ENCODE measurements around the gene PLCG2. TPM values are rescaled to one million over a fixed set of nuclear protein-coding genes. Genes with fewer than 3 reads are reported as not detected.

Gene PLCG2
- total RNA-seq, 1 donor from 2014 or later, result 12.4 TPM

DNA sequence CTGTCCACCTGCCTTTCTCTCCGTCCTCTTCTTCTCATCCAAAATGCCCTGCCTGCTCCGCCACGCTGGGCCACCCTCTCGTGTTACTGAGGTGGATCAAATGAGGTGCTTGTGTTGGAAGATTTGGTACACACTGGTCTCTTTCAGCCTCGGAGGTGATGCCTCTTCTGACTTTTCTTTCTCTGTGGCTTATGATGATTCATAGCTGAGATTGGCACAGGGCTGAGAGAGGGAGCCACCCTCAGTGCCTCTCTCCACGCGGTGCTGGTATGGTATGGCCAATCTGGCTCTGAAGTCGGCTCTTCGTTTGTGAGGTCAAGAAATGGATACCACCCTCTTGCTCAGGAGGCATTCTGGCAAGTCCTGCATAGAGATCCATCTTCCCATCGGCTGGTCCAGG, 82.4 kb downstream of the PLCG2 start:
- Mint-ChIP-seq H3K4me3 (no peak overlapping the region), H3K36me3 (no peaks in the 10 kb centered on the region), H3K27ac (no peak overlapping the region), H3K4me1 (ENCODE audit: unreplicated experiment) (peaks cover 13% of the 10 kb centered on the region), H3K27me3 (peaks cover 3% of the 10 kb centered on the region), H3K9me3 (no peaks in the 10 kb centered on the region)
- no peak for DNase-seq (ENCODE audit: extremely low spot score, unreplicated experiment)
- no peak for TF ChIP-seq CTCF (conservative IDR thresholded peaks at IDR 0.05)

GRCh38 chr16:81861915-81862314, 82.8 kb downstream of the PLCG2 start:
- Mint-ChIP-seq H3K4me3 (no peak overlapping the region), H3K27ac (no peak overlapping the region)

GRCh38 chr16:81863630-81864352, 84.7 kb downstream of the PLCG2 start:
- Mint-ChIP-seq H3K27me3 (peaks cover 3% of the 10 kb centered on the region), H3K4me3 (no peak overlapping the region), H3K36me3 (no peaks in the 10 kb centered on the region), H3K4me1 (ENCODE audit: unreplicated experiment) (peaks cover 13% of the 10 kb centered on the region), H3K27ac (peak overlapping the region; percentile 50), H3K9me3 (no peaks in the 10 kb centered on the region)
- DNase-seq (ENCODE audit: extremely low spot score, unreplicated experiment), result no peak
- TF ChIP-seq CTCF (conservative IDR thresholded peaks at IDR 0.05), result no peak

More at GRCh38 chr16:81861915-81862314, 82.8 kb downstream of the PLCG2 start:
- no peaks in the 10 kb centered on the region for H3K36me3 Mint-ChIP-seq
- no peaks in the 10 kb centered on the region for H3K9me3 Mint-ChIP-seq
- TF ChIP-seq CTCF (conservative IDR thresholded peaks at IDR 0.05), result no peak
- no peak for DNase-seq (ENCODE audit: extremely low spot score, unreplicated experiment)
- peaks cover 13% of the 10 kb centered on the region for H3K4me1 Mint-ChIP-seq (ENCODE audit: unreplicated experiment)
- peaks cover 3% of the 10 kb centered on the region for H3K27me3 Mint-ChIP-seq

DNA sequence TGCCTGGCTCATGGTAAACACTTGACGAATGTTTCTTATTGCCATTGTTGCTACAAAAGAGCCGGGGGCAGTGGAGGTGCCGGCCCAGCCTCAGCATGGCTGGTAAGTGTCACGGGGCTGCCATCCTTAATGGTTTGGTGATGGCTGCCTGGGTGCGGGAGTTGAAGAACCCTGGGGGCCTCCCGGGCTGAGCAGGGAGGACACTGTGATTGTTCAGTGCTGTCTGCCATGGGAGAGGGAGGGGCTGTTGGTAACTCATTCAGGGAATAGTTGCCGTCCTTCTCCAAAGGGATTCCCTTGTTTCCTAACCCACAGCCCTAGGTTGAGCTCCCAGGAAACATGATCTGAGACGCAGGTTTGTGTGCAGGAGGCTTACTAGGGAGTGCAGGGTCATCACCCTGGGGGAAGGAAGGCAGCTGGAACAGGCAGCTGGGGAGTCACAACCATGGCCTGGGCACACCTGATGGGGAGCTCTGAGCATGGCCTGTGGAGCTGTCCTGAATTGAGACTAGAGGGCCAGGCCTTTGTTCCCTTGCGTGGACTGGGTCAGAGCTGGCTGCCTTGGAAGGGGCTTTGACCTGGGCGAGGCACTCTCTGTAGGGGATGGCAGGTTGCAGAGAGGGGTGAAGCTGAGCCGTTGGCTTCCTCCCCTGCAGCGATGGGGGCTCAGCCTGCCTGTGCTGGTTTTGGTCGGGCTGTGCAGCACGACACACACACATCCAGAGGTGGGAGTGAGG, 85.7 kb downstream of the PLCG2 start:
- no peak for DNase-seq (ENCODE audit: extremely low spot score, unreplicated experiment)
- no peaks in the 10 kb centered on the region for H3K9me3 Mint-ChIP-seq
- H3K4me1 Mint-ChIP-seq (ENCODE audit: unreplicated experiment), result peaks cover 13% of the 10 kb centered on the region
- H3K27ac Mint-ChIP-seq, result peak overlapping the region; percentile 50
- H3K36me3 Mint-ChIP-seq, result no peaks in the 10 kb centered on the region
- peaks cover 3% of the 10 kb centered on the region for H3K27me3 Mint-ChIP-seq
- TF ChIP-seq CTCF (conservative IDR thresholded peaks at IDR 0.05), result no peak
- H3K4me3 Mint-ChIP-seq, result peak overlapping the region; percentile 19

DNA sequence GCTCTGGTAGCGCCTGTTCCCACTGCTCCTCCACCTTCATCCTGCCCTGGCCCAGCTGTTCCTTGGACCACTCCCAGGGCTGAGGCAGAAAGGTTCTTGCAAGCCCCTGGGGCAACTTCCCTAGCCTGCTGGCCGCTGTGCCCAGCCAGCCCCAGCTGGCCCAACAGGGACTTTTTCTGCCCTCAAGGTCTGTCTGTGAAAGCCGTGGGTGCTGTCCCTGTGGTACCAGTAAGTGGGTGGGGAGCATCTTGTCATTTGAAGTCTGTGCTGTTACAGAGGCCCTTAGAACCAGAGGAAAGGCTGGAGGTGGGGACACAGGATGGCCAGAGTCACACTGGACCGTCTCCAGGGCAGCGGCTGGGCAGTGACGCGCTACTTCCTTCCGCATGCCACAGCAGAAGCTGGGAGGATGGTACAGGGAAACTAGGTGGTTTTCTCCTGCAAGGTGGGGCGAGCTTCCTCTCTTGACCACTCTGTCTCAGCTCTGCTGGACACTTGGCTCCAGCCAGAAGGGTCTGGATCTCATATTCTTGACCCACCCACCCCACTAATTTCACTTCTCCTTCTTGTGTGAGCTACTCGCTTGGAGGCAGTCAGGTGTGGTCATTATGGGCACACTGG, 87.8 kb downstream of the PLCG2 start:
- H3K27ac Mint-ChIP-seq, result no peak overlapping the region
- no peaks in the 10 kb centered on the region for H3K36me3 Mint-ChIP-seq
- no peaks in the 10 kb centered on the region for H3K9me3 Mint-ChIP-seq
- peaks cover 3% of the 10 kb centered on the region for H3K27me3 Mint-ChIP-seq
- no peak for TF ChIP-seq CTCF (conservative IDR thresholded peaks at IDR 0.05)
- H3K4me1 Mint-ChIP-seq (ENCODE audit: unreplicated experiment), result peaks cover 13% of the 10 kb centered on the region
- DNase-seq (ENCODE audit: extremely low spot score, unreplicated experiment), result no peak
- no peak overlapping the region for H3K4me3 Mint-ChIP-seq
